Omental fat pad (tissue), 4 donors: ENCODE measurements around the gene SHFL. TPM values are rescaled to one million over a fixed set of nuclear protein-coding genes. Genes with fewer than 3 reads are reported as not detected.

Source experiments
- ATAC-seq: fragments of 150-250 bp; one replicate; pipeline ENCODE4 v1.9.1; 2016; ENCODE audit warnings: mild to moderate bottlenecking, moderate library complexity; ENCODE audit not compliant: low FRiP score
- DNase-seq: peaks from one replicate; pipeline ENCODE4 v3.0.0-alpha.2; 2019; ENCODE audit warnings: low spot score
- CTCF ChIP-seq, 3 donors: fragments of 450-650 bp; IDR thresholded peaks; one replicate each; pipeline ENCODE4 v1.5.1; 2016 to 2017; ENCODE audit warnings: antibody characterized with exemption in 3 of 3, mild to moderate bottlenecking in 3 of 3, moderate library complexity in 2 of 3
- total RNA-seq, 4 donors: library from RNA; depleted of rRNA; stranded (reverse); fragments of >200 nt; gene quantifications; one replicate each; pipeline ENCODE4 v1.1.0, GENCODE V29; 2016

SHFL gene
- total RNA-seq, 4 donors from 2014 or later, result 20.7 to 36.7 (median 27.7) TPM

- no peak for TF ChIP-seq CTCF (IDR thresholded peaks at IDR 0.05)
- no peak for ATAC-seq
- DNase-seq, result no peak
Measured at GRCh38 chr19:10133596-10133995, 47.5 kb downstream of the SHFL start.

- ATAC-seq (no peak), DNase-seq (no peak)
- TF ChIP-seq CTCF (IDR thresholded peaks at IDR 0.05), result no peak
Measured at GRCh38 chr19:10134040-10134439, 47.9 kb downstream of the SHFL start.

- no peak for TF ChIP-seq CTCF (IDR thresholded peaks at IDR 0.05)
- DNase-seq (no peak), ATAC-seq (no peak)
Measured at GRCh38 chr19:10135551-10136334, 49.6 kb downstream of the SHFL start.

- ATAC-seq (no peak), DNase-seq (no peak)
- no peak for TF ChIP-seq CTCF (IDR thresholded peaks at IDR 0.05)
Measured at GRCh38 chr19:10136936-10137335, 50.8 kb downstream of the SHFL start.

- DNase-seq (no peak), ATAC-seq (no peak)
- TF ChIP-seq CTCF (IDR thresholded peaks at IDR 0.05), result no peak
Measured at GRCh38 chr19:10137751-10138682, 51.9 kb downstream of the SHFL start.

GRCh38 chr19:10138879-10139795 lies 53.0 kb downstream of the SHFL start:
- TF ChIP-seq CTCF (IDR thresholded peaks at IDR 0.05), result no peak
- no peak for DNase-seq
- no peak for ATAC-seq
